Measurements from ENCODE around the gene POMZP3.
A peak's percentile ranks its signal among the peaks of the same experiment; 100 is the strongest.
"Not testable (repeated sequence)": the region's sequence is repeated elsewhere in the genome, so short reads cannot be mapped to it uniquely, and the experiment has no call there.

Gene POMZP3

GRCh38 chr7:76570324-76570775 is 56.7 kb downstream of the POMZP3 start:
- H3K23ac ChIP-seq (ENCODE audit: low read length in 2 of 2); H2BK12ac ChIP-seq (ENCODE audit: low read length in 2 of 2); H3K14ac ChIP-seq (ENCODE audit: low read length in 2 of 2); H2AK5ac ChIP-seq (ENCODE audit: low read length, severe bottlenecking); H3K79me1 ChIP-seq (replicated peaks; ENCODE audit: low read length, poor library complexity, severe bottlenecking); H2BK120ac ChIP-seq (ENCODE audit: low read depth, low read length); H3K4ac ChIP-seq (ENCODE audit: low read depth in 1 of 2, low read length in 2 of 2); H3K9me3 ChIP-seq (ENCODE audit: control insufficient read depth, low read length); H3K4me2 ChIP-seq (ENCODE audit: low read length, poor library complexity, severe bottlenecking); H4K8ac ChIP-seq (ENCODE audit: low read length); H3K27ac ChIP-seq (ENCODE audit: low read length, poor library complexity, severe bottlenecking); H2AFZ ChIP-seq (ENCODE audit: low read depth, low read length); H2BK15ac ChIP-seq (ENCODE audit: low read depth, poor library complexity, severe bottlenecking); H2BK5ac ChIP-seq (ENCODE audit: low read depth, low read length, poor library complexity, severe bottlenecking); H3K36me3 ChIP-seq (ENCODE audit: control insufficient read depth in 1 of 2, insufficient read depth in 2 of 2, low read depth in 1 of 2, low read length in 2 of 2); H3K4me3 ChIP-seq (ENCODE audit: insufficient read depth in 1 of 2, low read depth in 1 of 2, low read length in 2 of 2); H4K91ac ChIP-seq (ENCODE audit: low read length); H3K27me3 ChIP-seq (ENCODE audit: control insufficient read depth in 1 of 2, insufficient read depth in 1 of 2, low read length in 2 of 2); H3K4me1 ChIP-seq (ENCODE audit: control insufficient read depth, insufficient read depth, low read depth, low read length): not testable (repeated sequence)
- DNase-seq: peak; percentile 80
- WGBS: 18% methylated on average over 3 of the region's 4 CpGs
- H3K18ac ChIP-seq (ENCODE audit: low read depth in 1 of 2, low read length in 2 of 2): peak overlapping the region; percentile 18 to 33
- H3K9ac ChIP-seq (ENCODE audit: low read length): peak overlapping the region; percentile 41

GRCh38 chr7:76568742-76569141 is 58.3 kb downstream of the POMZP3 start:
- not testable (repeated sequence) for H3K14ac ChIP-seq (ENCODE audit: low read length in 2 of 2); H3K23ac ChIP-seq (ENCODE audit: low read length in 2 of 2); H2BK5ac ChIP-seq (ENCODE audit: low read depth, low read length, poor library complexity, severe bottlenecking); H2BK12ac ChIP-seq (ENCODE audit: low read length in 2 of 2); H3K4me2 ChIP-seq (ENCODE audit: low read length, poor library complexity, severe bottlenecking); H3K27ac ChIP-seq (ENCODE audit: low read length, poor library complexity, severe bottlenecking); H2AFZ ChIP-seq (ENCODE audit: low read depth, low read length); H4K8ac ChIP-seq (ENCODE audit: low read length); H2BK120ac ChIP-seq (ENCODE audit: low read depth, low read length); DNase-seq; H3K4me3 ChIP-seq (ENCODE audit: insufficient read depth in 1 of 2, low read depth in 1 of 2, low read length in 2 of 2); H2AK5ac ChIP-seq (ENCODE audit: low read length, severe bottlenecking); H3K79me1 ChIP-seq (replicated peaks; ENCODE audit: low read length, poor library complexity, severe bottlenecking); H3K27me3 ChIP-seq (ENCODE audit: control insufficient read depth in 1 of 2, insufficient read depth in 1 of 2, low read length in 2 of 2); H3K9ac ChIP-seq (ENCODE audit: low read length); H3K9me3 ChIP-seq (ENCODE audit: control insufficient read depth, low read length); H3K4ac ChIP-seq (ENCODE audit: low read depth in 1 of 2, low read length in 2 of 2); H3K36me3 ChIP-seq (ENCODE audit: control insufficient read depth in 1 of 2, insufficient read depth in 2 of 2, low read depth in 1 of 2, low read length in 2 of 2); H2BK15ac ChIP-seq (ENCODE audit: low read depth, poor library complexity, severe bottlenecking); H3K18ac ChIP-seq (ENCODE audit: low read depth in 1 of 2, low read length in 2 of 2); H4K91ac ChIP-seq (ENCODE audit: low read length); H3K4me1 ChIP-seq (ENCODE audit: control insufficient read depth, insufficient read depth, low read depth, low read length)

- not testable (repeated sequence) for H3K9me3 ChIP-seq (ENCODE audit: control insufficient read depth, low read length); H3K27ac ChIP-seq (ENCODE audit: low read length, poor library complexity, severe bottlenecking)
These were observed 59.3 kb downstream of the POMZP3 start for GRCh38 chr7:76567753-76568152.

GRCh38 chr7:76567311-76567710 is 59.8 kb downstream of the POMZP3 start:
- not testable (repeated sequence) for H3K27ac ChIP-seq (ENCODE audit: low read length, poor library complexity, severe bottlenecking); H3K14ac ChIP-seq (ENCODE audit: low read length in 2 of 2)
- WGBS: no CpG with 5 or more reads among the region's 4 CpGs

More at GRCh38 chr7:76567753-76568152, 59.3 kb downstream of the POMZP3 start:
- not testable (repeated sequence) for H3K14ac ChIP-seq (ENCODE audit: low read length in 2 of 2); H2AFZ ChIP-seq (ENCODE audit: low read depth, low read length); H3K36me3 ChIP-seq (ENCODE audit: control insufficient read depth in 1 of 2, insufficient read depth in 2 of 2, low read depth in 1 of 2, low read length in 2 of 2); H3K27me3 ChIP-seq (ENCODE audit: control insufficient read depth in 1 of 2, insufficient read depth in 1 of 2, low read length in 2 of 2); H3K79me1 ChIP-seq (replicated peaks; ENCODE audit: low read length, poor library complexity, severe bottlenecking); H3K4me2 ChIP-seq (ENCODE audit: low read length, poor library complexity, severe bottlenecking); H2BK12ac ChIP-seq (ENCODE audit: low read length in 2 of 2); H3K4ac ChIP-seq (ENCODE audit: low read depth in 1 of 2, low read length in 2 of 2); DNase-seq; H3K23ac ChIP-seq (ENCODE audit: low read length in 2 of 2); H2BK5ac ChIP-seq (ENCODE audit: low read depth, low read length, poor library complexity, severe bottlenecking); H2BK15ac ChIP-seq (ENCODE audit: low read depth, poor library complexity, severe bottlenecking); H3K4me3 ChIP-seq (ENCODE audit: insufficient read depth in 1 of 2, low read depth in 1 of 2, low read length in 2 of 2); H4K91ac ChIP-seq (ENCODE audit: low read length); H3K18ac ChIP-seq (ENCODE audit: low read depth in 1 of 2, low read length in 2 of 2); H3K4me1 ChIP-seq (ENCODE audit: control insufficient read depth, insufficient read depth, low read depth, low read length); H2BK120ac ChIP-seq (ENCODE audit: low read depth, low read length); H2AK5ac ChIP-seq (ENCODE audit: low read length, severe bottlenecking); H4K8ac ChIP-seq (ENCODE audit: low read length); H3K9ac ChIP-seq (ENCODE audit: low read length)

More at GRCh38 chr7:76567311-76567710, 59.8 kb downstream of the POMZP3 start:
- not testable (repeated sequence) for DNase-seq; H2AK5ac ChIP-seq (ENCODE audit: low read length, severe bottlenecking); H3K4me2 ChIP-seq (ENCODE audit: low read length, poor library complexity, severe bottlenecking); H3K23ac ChIP-seq (ENCODE audit: low read length in 2 of 2); H4K91ac ChIP-seq (ENCODE audit: low read length); H3K4ac ChIP-seq (ENCODE audit: low read depth in 1 of 2, low read length in 2 of 2); H3K36me3 ChIP-seq (ENCODE audit: control insufficient read depth in 1 of 2, insufficient read depth in 2 of 2, low read depth in 1 of 2, low read length in 2 of 2); H3K18ac ChIP-seq (ENCODE audit: low read depth in 1 of 2, low read length in 2 of 2); H2AFZ ChIP-seq (ENCODE audit: low read depth, low read length); H4K8ac ChIP-seq (ENCODE audit: low read length); H3K4me1 ChIP-seq (ENCODE audit: control insufficient read depth, insufficient read depth, low read depth, low read length); H3K9me3 ChIP-seq (ENCODE audit: control insufficient read depth, low read length); H3K27me3 ChIP-seq (ENCODE audit: control insufficient read depth in 1 of 2, insufficient read depth in 1 of 2, low read length in 2 of 2); H2BK12ac ChIP-seq (ENCODE audit: low read length in 2 of 2); H2BK120ac ChIP-seq (ENCODE audit: low read depth, low read length); H2BK15ac ChIP-seq (ENCODE audit: low read depth, poor library complexity, severe bottlenecking); H3K9ac ChIP-seq (ENCODE audit: low read length); H3K79me1 ChIP-seq (replicated peaks; ENCODE audit: low read length, poor library complexity, severe bottlenecking); H2BK5ac ChIP-seq (ENCODE audit: low read depth, low read length, poor library complexity, severe bottlenecking); H3K4me3 ChIP-seq (ENCODE audit: insufficient read depth in 1 of 2, low read depth in 1 of 2, low read length in 2 of 2)

Data from mesenchymal stem cell (in vitro differentiated cells and primary cell).